AML-193 (cell line): ENCODE measurements around the gene SMAD7.
A peak's percentile ranks its signal among the peaks of the same experiment; 100 is the strongest.

Experiments used
- DNase-seq, 2 experiments: peaks; one replicate each; lab custom pipeline; 2025; lab: John Stamatoyannopoulos, UW

SMAD7 gene

GRCh38 chr18:48944634-48945033, 6.1 kb downstream of the SMAD7 start:
- DNase-seq, result no peak

- DNase-seq, result no peak
Measured at GRCh38 chr18:48943736-48944527, 6.8 kb downstream of the SMAD7 start.

- DNase-seq, result no peak
Measured at GRCh38 chr18:48943333-48943732, 7.4 kb downstream of the SMAD7 start.

GRCh38 chr18:48942554-48943261, 8.1 kb downstream of the SMAD7 start:
- no peak for DNase-seq

GRCh38 chr18:48942086-48942485, 8.7 kb downstream of the SMAD7 start:
- no peak for DNase-seq

GRCh38 chr18:48941672-48942071, 9.1 kb downstream of the SMAD7 start:
- DNase-seq, result no peak

- DNase-seq, result no peak
Measured at GRCh38 chr18:48940854-48941611, 9.7 kb downstream of the SMAD7 start.

- DNase-seq, result no peak
Measured at GRCh38 chr18:48939205-48940097, 11.3 kb downstream of the SMAD7 start.

GRCh38 chr18:48938827-48939204, 11.9 kb downstream of the SMAD7 start:
- no peak for DNase-seq

- DNase-seq, result no peak
Measured at GRCh38 chr18:48937869-48938750, 12.7 kb downstream of the SMAD7 start.

- no peak for DNase-seq
Measured at GRCh38 chr18:48935433-48935774, 15.4 kb downstream of the SMAD7 start.

- DNase-seq, result peak; percentile 69 to 84
Measured at GRCh38 chr18:48934723-48935432, 15.9 kb downstream of the SMAD7 start.

GRCh38 chr18:48934415-48934722, 16.4 kb downstream of the SMAD7 start:
- DNase-seq, result peak in 1 of 2 experiments; percentile 84

- DNase-seq, result no peak
Measured at GRCh38 chr18:48933578-48934414, 17.0 kb downstream of the SMAD7 start.

GRCh38 chr18:48932822-48933510, 17.8 kb downstream of the SMAD7 start:
- DNase-seq, result no peak

- DNase-seq, result no peak
Measured at GRCh38 chr18:48932462-48932818, 18.3 kb downstream of the SMAD7 start.

- DNase-seq, result no peak
Measured at GRCh38 chr18:48931680-48932461, 18.9 kb downstream of the SMAD7 start.

- no peak for DNase-seq
Measured at GRCh38 chr18:48930926-48931325, 19.8 kb downstream of the SMAD7 start.
